SK-N-SH (cell line): Measurements from ENCODE around the gene ALB. TPM values are rescaled to one million over a fixed set of nuclear protein-coding genes. Genes with fewer than 3 reads are reported as not detected.

Source experiments
- CTCF ChIA-PET: fragments of 300-600, 350-600 bp; formaldehyde crosslinking; extraction: SDS; loops from one replicate; lab custom pipeline; 2021; lab: Yijun Ruan, JAX
- POLR2A ChIA-PET: fragments of 350-600 bp; sonication (Branson Sonifier 250); formaldehyde crosslinking; extraction: SDS; loops from one replicate; lab custom pipeline; 2020; ENCODE audit warnings: antibody characterized with exemption, inconsistent platforms; lab: Yijun Ruan, JAX
- DNase-seq: peaks from one replicate; pipeline ENCODE4 v3.0.0; 2012
- H2AFZ ChIP-seq: fragments of 200-600 bp; sonication (generic); 2 replicates; pipeline ENCODE4 v1.8.1; 2016; ENCODE audit warnings: antibody characterized with exemption, mild to moderate bottlenecking, low read depth
- H3F3A ChIP-seq: fragments of 200-600 bp; sonication (generic); replicated peaks from 2 replicates; pipeline ENCODE3; 2016; ENCODE audit warnings: antibody characterized with exemption, mild to moderate bottlenecking; ENCODE audit not compliant: insufficient read depth
- H3K27ac ChIP-seq, 2 experiments: fragments of 200-500 bp in 1 of 2; fragments of 200-600 bp in 1 of 2; sonication (Bioruptor generic) in 1 of 2; sonication (generic), shearing (Covaris generic) in 1 of 2; 2 replicates each; pipeline versions ENCODE4 v1.5.1 to v1.6.1; 2014 to 2016; ENCODE audit warnings: low read depth in 2 of 2, inconsistent platforms in 1 of 2, low read length in 1 of 2, mild to moderate bottlenecking in 1 of 2, mixed read lengths in 1 of 2
- H3K27me3 ChIP-seq: fragments of 200-600 bp; sonication (generic), shearing (Covaris generic); 2 replicates; pipeline ENCODE4 v1.6.1; 2016; ENCODE audit warnings: mixed run types; ENCODE audit not compliant: insufficient read depth
- H3K36me3 ChIP-seq, 2 experiments: fragments of 200-500 bp in 1 of 2; fragments of 200-600 bp in 1 of 2; sonication (Bioruptor generic) in 1 of 2; sonication (generic) in 1 of 2; replicated peaks in 1 of 2; 2 replicates each; pipeline versions ENCODE3 to v1.5.1; 2014 to 2016; ENCODE audit warnings: low read length in 1 of 2, mild to moderate bottlenecking in 1 of 2; ENCODE audit not compliant: insufficient read depth in 2 of 2, control insufficient read depth in 1 of 2
- H3K4me1 ChIP-seq, 2 experiments: fragments of 200-500 bp in 1 of 2; fragments of 200-600 bp in 1 of 2; sonication (Bioruptor generic) in 1 of 2; sonication (generic), shearing (Covaris generic) in 1 of 2; 2 replicates each; pipeline versions ENCODE4 v1.5.1 to v1.6.1; 2014 to 2016; ENCODE audit warnings: low read depth in 1 of 2, low read length in 1 of 2, mixed run types in 1 of 2; ENCODE audit not compliant: insufficient read depth in 2 of 2, control insufficient read depth in 1 of 2
- H3K4me2 ChIP-seq: fragments of 200-600 bp; sonication (generic), shearing (Covaris generic); 2 replicates; pipeline ENCODE4 v1.6.1; 2017; ENCODE audit warnings: mixed run types
- H3K4me3 ChIP-seq, 2 experiments: fragments of 200-500 bp in 1 of 2; fragments of 200-600 bp in 1 of 2; sonication (Bioruptor generic) in 1 of 2; sonication (generic), shearing (Covaris generic) in 1 of 2; 2 replicates each; pipeline versions ENCODE4 v1.5.1 to v1.8.1; 2014 to 2016; ENCODE audit warnings: low read depth in 2 of 2, inconsistent platforms in 1 of 2, low read length in 1 of 2, mild to moderate bottlenecking in 1 of 2, mixed read lengths in 1 of 2, moderate library complexity in 1 of 2
- H3K79me2 ChIP-seq: fragments of 200-600 bp; sonication (generic); 2 replicates; pipeline ENCODE4 v1.8.1; 2017; ENCODE audit warnings: mild to moderate bottlenecking; ENCODE audit not compliant: insufficient read depth
- H3K9ac ChIP-seq: fragments of 200-600 bp; sonication (generic); 2 replicates; pipeline ENCODE4 v1.6.1; 2017; ENCODE audit warnings: mixed run types
- H3K9me2 ChIP-seq: fragments of 200-600 bp; sonication (generic); 2 replicates; pipeline ENCODE4 v1.6.1; 2017; ENCODE audit warnings: mixed run types
- H3K9me3 ChIP-seq: fragments of 200-600 bp; sonication (generic); 2 replicates; pipeline ENCODE4 v1.6.1; 2017; ENCODE audit warnings: mixed run types, mild to moderate bottlenecking, moderate library complexity
- H4K20me1 ChIP-seq: fragments of 200-600 bp; sonication (generic); 2 replicates; pipeline ENCODE4 v1.6.1; 2017; ENCODE audit warnings: mild to moderate bottlenecking, mixed run types; ENCODE audit not compliant: insufficient read depth
- CHD2 ChIP-seq: fragments of 150-350 bp; IDR thresholded peaks from 2 replicates; pipeline ENCODE4 v1.6.1; 2018; ENCODE audit warnings: low read length; ENCODE audit not compliant: partially characterized antibody
- CTCF ChIP-seq: fragments of 200-600 bp; sonication (generic); IDR thresholded peaks from 2 replicates; pipeline ENCODE4 v1.6.1; 2017; ENCODE audit warnings: antibody characterized with exemption, mild to moderate bottlenecking, moderate library complexity
- ELF1 ChIP-seq: IDR thresholded peaks from 2 replicates; pipeline ENCODE4 v1.4.0; 2012
- EP300 ChIP-seq, 2 experiments: IDR thresholded peaks; 2 replicates each; pipeline versions ENCODE4 v1.4.0 to v1.6.1; 2012; ENCODE audit warnings: borderline replicate concordance in 1 of 2, low read depth in 1 of 2, low read length in 1 of 2
- FOSL2 ChIP-seq: IDR thresholded peaks from 2 replicates; pipeline ENCODE4 v1.4.0; 2012; ENCODE audit warnings: low read depth, mild to moderate bottlenecking, moderate library complexity, borderline replicate concordance
- FOXM1 ChIP-seq: IDR thresholded peaks from 2 replicates; pipeline ENCODE4 v1.4.0; 2012; ENCODE audit warnings: low read depth, mild to moderate bottlenecking
- GABPA ChIP-seq: IDR thresholded peaks from 2 replicates; pipeline ENCODE4 v1.4.0; 2012; ENCODE audit warnings: low read depth, mild to moderate bottlenecking
- IRF3 ChIP-seq: fragments of 150-350 bp; IDR thresholded peaks from 2 replicates; pipeline ENCODE4 v1.6.1; 2016; ENCODE audit warnings: mild to moderate bottlenecking, low read depth, low read length
- MAX ChIP-seq: IDR thresholded peaks from 2 replicates; pipeline ENCODE4 v1.4.0; 2012; ENCODE audit warnings: low read depth
- MXI1 ChIP-seq: IDR thresholded peaks from 2 replicates; pipeline ENCODE4 v1.6.1; 2012; ENCODE audit warnings: mild to moderate bottlenecking, low read depth, low read length, improper control_type of control experiment
- NFIC ChIP-seq: IDR thresholded peaks from 2 replicates; pipeline ENCODE4 v1.4.0; 2012; ENCODE audit warnings: borderline replicate concordance
- POLR2AphosphoS5 ChIP-seq: IDR thresholded peaks from 2 replicates; pipeline ENCODE4 v1.6.1; 2012; ENCODE audit warnings: low read depth, low read length
- RAD21 ChIP-seq: IDR thresholded peaks from 2 replicates; pipeline ENCODE4 v1.6.1; 2012; ENCODE audit warnings: mild to moderate bottlenecking, low read length
- RCOR1 ChIP-seq: fragments of 150-350 bp; IDR thresholded peaks from 2 replicates; pipeline ENCODE4 v1.6.1; 2017; ENCODE audit warnings: antibody characterized with exemption, low read length
- RXRA ChIP-seq: IDR thresholded peaks from 2 replicates; pipeline ENCODE4 v1.4.0; 2012; ENCODE audit warnings: low read depth, mild to moderate bottlenecking, borderline replicate concordance
- SMC3 ChIP-seq: IDR thresholded peaks from 2 replicates; pipeline ENCODE4 v1.6.1; 2012; ENCODE audit warnings: low read depth, low read length, improper control_type of control experiment
- TAF1 ChIP-seq: IDR thresholded peaks from 2 replicates; pipeline ENCODE4 v1.6.1; 2012; ENCODE audit warnings: low read depth, mild to moderate bottlenecking, low read length, moderate library complexity, borderline replicate concordance
- ZBTB33 ChIP-seq: IDR thresholded peaks from 2 replicates; pipeline ENCODE4 v1.4.0; 2012; ENCODE audit warnings: low read depth, borderline replicate concordance
- WGBS: methylation state at CpG from one replicate; pipeline ENCODE4 v1.1.6; 2017; ENCODE audit warnings: low lambda C conversion rate; 5-methylcytosine and 5-hydroxymethylcytosine counted together
- polyA plus RNA-seq, 3 experiments: library from polyadenylated mRNA; depleted of rRNA; stranded (reverse); fragments of >200 nt; gene quantifications; 2 replicates each; pipeline ENCODE4 v1.2.3, GENCODE V29; 2012

The ALB gene
- polyA plus RNA-seq, 1 of the 3 experiments (the other 2 are of a cell fraction) = not detected

GRCh38 chr4:73436674-73437557 lies 32.8 kb downstream of the ALB start:
- no peak for DNase-seq
- no peaks in the 10 kb centered on the region for H3F3A ChIP-seq
- no peaks in the 10 kb centered on the region for H3K36me3 ChIP-seq
- H3K27me3 ChIP-seq = 0 out of 2 replicates have a peak, but pooled peaks cover 13% of the 10 kb centered on the region
- no peaks in the 10 kb centered on the region for H4K20me1 ChIP-seq
- H3K9ac ChIP-seq = no peak overlapping the region
- H3K9me3 ChIP-seq = no peaks in the 10 kb centered on the region
- ChIA-PET CTCF (interaction anchor here (1.5 to 1.8 kb wide), 2 partner anchors 10 to 96 kb away, joined by 4 to 9 read pairs; no protein-coding TSS in a partner anchor), POLR2A (no interaction called here)
- 6% methylated on average over 3 of the region's 3 CpGs for WGBS
- TF ChIP-seq ELF1 (no peak), CHD2 (no peak), EP300 (IDR thresholded peaks at IDR 0.05; ENCODE audit: borderline replicate concordance in 1 of 2, low read depth in 1 of 2, low read length in 1 of 2) (no peak), MXI1 (no peak), FOXM1 (no peak), TAF1 (no peak), RCOR1 (no peak), MAX (no peak), ZBTB33 (no peak), GABPA (no peak), FOSL2 (no peak), NFIC (no peak)
- H3K4me2 ChIP-seq = no peak overlapping the region
- H3K4me3 ChIP-seq = no peak overlapping the region
- no peak overlapping the region for H3K27ac ChIP-seq
- H3K4me1 ChIP-seq = no peaks in the 10 kb centered on the region
- no peaks in the 10 kb centered on the region for H3K79me2 ChIP-seq
- H3K9me2 ChIP-seq = no peaks in the 10 kb centered on the region
- no peak overlapping the region for H2AFZ ChIP-seq

GRCh38 chr4:73437558-73437956 lies 33.5 kb downstream of the ALB start:
- no peak overlapping the region for H3K9ac ChIP-seq
- POLR2A ChIA-PET = no interaction called here
- TF ChIP-seq RXRA = no peak
- no peak for TF ChIP-seq NFIC
- TF ChIP-seq RAD21 = no peak
- no peak for TF ChIP-seq MAX
- TF ChIP-seq SMC3 = no peak
- no peak for TF ChIP-seq RCOR1
- TF ChIP-seq IRF3 = no peak
- TF ChIP-seq POLR2AphosphoS5 = no peak
- TF ChIP-seq CTCF = no peak
- TF ChIP-seq FOXM1 = no peak
- TF ChIP-seq ZBTB33 = no peak

More at GRCh38 chr4:73437558-73437956, 33.5 kb downstream of the ALB start:
- CTCF ChIA-PET = interaction anchor here (1.5 to 1.8 kb wide), 2 partner anchors 9 to 96 kb away, joined by 4 to 9 read pairs; no protein-coding TSS in a partner anchor
- Histone ChIP-seq H3K4me3 (no peak overlapping the region), H3K4me1 (no peaks in the 10 kb centered on the region), H3K27ac (no peak overlapping the region), H4K20me1 (no peaks in the 10 kb centered on the region), H3K79me2 (no peaks in the 10 kb centered on the region), H3K9me3 (no peaks in the 10 kb centered on the region), H3K36me3 (no peaks in the 10 kb centered on the region), H3K9me2 (no peaks in the 10 kb centered on the region), H3K4me2 (no peak overlapping the region), H2AFZ (no peak overlapping the region), H3F3A (no peaks in the 10 kb centered on the region), H3K27me3 (0 out of 2 replicates have a peak, but pooled peaks cover 15% of the 10 kb centered on the region)
- no peak for DNase-seq
